ENCODE results near the gene SPAG6.
"Not testable (repeated sequence)": the region's sequence is repeated elsewhere in the genome, so short reads cannot be mapped to it uniquely, and the experiment has no call there.

The SPAG6 gene

GRCh38 chr10:22381262-22381661, 36.0 kb downstream of the SPAG6 start:
- DNase-seq, result no peak

GRCh38 chr10:22386503-22386902, 41.2 kb downstream of the SPAG6 start:
- DNase-seq, result no peak

- DNase-seq, result no peak
These were observed 44.7 kb downstream of the SPAG6 start for GRCh38 chr10:22389856-22390589.

- DNase-seq, result peak; percentile 7 to 63
These were observed 46.3 kb downstream of the SPAG6 start for GRCh38 chr10:22391600-22391999.

- DNase-seq, result not testable (repeated sequence)
These were observed 50.9 kb downstream of the SPAG6 start for GRCh38 chr10:22396195-22396594.

GRCh38 chr10:22406916-22407315, 61.6 kb downstream of the SPAG6 start:
- DNase-seq, result not testable (repeated sequence)

- no peak for DNase-seq
These were observed 65.1 kb downstream of the SPAG6 start for GRCh38 chr10:22410394-22410793.

GRCh38 chr10:22410846-22411245, 65.5 kb downstream of the SPAG6 start:
- no peak for DNase-seq

- DNase-seq, result no peak
These were observed 68.8 kb downstream of the SPAG6 start for GRCh38 chr10:22414146-22414545.

- no peak for DNase-seq
These were observed 69.8 kb downstream of the SPAG6 start for GRCh38 chr10:22415072-22415471.

- no peak for DNase-seq
These were observed 72.5 kb downstream of the SPAG6 start for GRCh38 chr10:22417736-22418268.

GRCh38 chr10:22420787-22421517, 75.7 kb downstream of the SPAG6 start:
- DNase-seq, result peak in 1 of 2 experiments; percentile 1

- no peak for DNase-seq
These were observed 81.4 kb downstream of the SPAG6 start for GRCh38 chr10:22426653-22427052.

- DNase-seq, result no peak
These were observed 81.8 kb downstream of the SPAG6 start for GRCh38 chr10:22427101-22427500.

GRCh38 chr10:22427890-22428571, 82.7 kb downstream of the SPAG6 start:
- peak; percentile 58 to 92 for DNase-seq

GRCh38 chr10:22429146-22429545, 83.8 kb downstream of the SPAG6 start:
- no peak for DNase-seq

GRCh38 chr10:22429981-22430421, 84.7 kb downstream of the SPAG6 start:
- DNase-seq, result peak in 1 of 2 experiments; percentile 49

- DNase-seq, result no peak
These were observed 88.6 kb downstream of the SPAG6 start for GRCh38 chr10:22433875-22434274.

GRCh38 chr10:22434521-22434920, 89.2 kb downstream of the SPAG6 start:
- no peak for DNase-seq

GRCh38 chr10:22435650-22436049, 90.4 kb downstream of the SPAG6 start:
- DNase-seq, result no peak

GRCh38 chr10:22436526-22436892, 91.2 kb downstream of the SPAG6 start:
- DNase-seq, result no peak

GRCh38 chr10:22436893-22437619, 91.8 kb downstream of the SPAG6 start:
- peak; percentile 14 to 69 for DNase-seq
